Prostate gland (tissue), 2 donors: ENCODE results near the gene GLG1.

ENCODE experiments used
- POLR2A ChIP-seq: fragments of 450-650 bp; IDR thresholded peaks from one replicate; pipeline ENCODE4 v1.6.1; 2016; ENCODE audit warnings: antibody characterized with exemption, mild to moderate bottlenecking
- POLR2AphosphoS5 ChIP-seq: sonication (generic); formaldehyde crosslinking; IDR thresholded peaks from one replicate; pipeline ENCODE4 v1.6.1; 2017; ENCODE audit warnings: antibody characterized with exemption
- TF ChIP-seq, protein P1 (sequence below), 4 experiments: fragments of 200-600 bp in 2 of 4; fragments of 450-650 bp in 2 of 4; sonication (generic) in 2 of 4; IDR thresholded peaks; 1 replicate in 3 of 4; 2 replicates in 1 of 4; pipeline ENCODE4 v1.5.1; 2016 to 2019; ENCODE audit warnings: antibody characterized with exemption in 4 of 4, mild to moderate bottlenecking in 2 of 4, moderate library complexity in 2 of 4

GRCh38 chr16:74460542-74460941, 146.4 kb downstream of the GLG1 start:
- TF ChIP-seq POLR2A (no peak), POLR2AphosphoS5 (no peak)
- TF ChIP-seq, protein P1, sequence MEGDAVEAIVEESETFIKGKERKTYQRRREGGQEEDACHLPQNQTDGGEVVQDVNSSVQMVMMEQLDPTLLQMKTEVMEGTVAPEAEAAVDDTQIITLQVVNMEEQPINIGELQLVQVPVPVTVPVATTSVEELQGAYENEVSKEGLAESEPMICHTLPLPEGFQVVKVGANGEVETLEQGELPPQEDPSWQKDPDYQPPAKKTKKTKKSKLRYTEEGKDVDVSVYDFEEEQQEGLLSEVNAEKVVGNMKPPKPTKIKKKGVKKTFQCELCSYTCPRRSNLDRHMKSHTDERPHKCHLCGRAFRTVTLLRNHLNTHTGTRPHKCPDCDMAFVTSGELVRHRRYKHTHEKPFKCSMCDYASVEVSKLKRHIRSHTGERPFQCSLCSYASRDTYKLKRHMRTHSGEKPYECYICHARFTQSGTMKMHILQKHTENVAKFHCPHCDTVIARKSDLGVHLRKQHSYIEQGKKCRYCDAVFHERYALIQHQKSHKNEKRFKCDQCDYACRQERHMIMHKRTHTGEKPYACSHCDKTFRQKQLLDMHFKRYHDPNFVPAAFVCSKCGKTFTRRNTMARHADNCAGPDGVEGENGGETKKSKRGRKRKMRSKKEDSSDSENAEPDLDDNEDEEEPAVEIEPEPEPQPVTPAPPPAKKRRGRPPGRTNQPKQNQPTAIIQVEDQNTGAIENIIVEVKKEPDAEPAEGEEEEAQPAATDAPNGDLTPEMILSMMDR (IDR thresholded peaks at IDR 0.05) = no peak
